GM21381 (cell line): Measurements from ENCODE around the gene SCUBE3.

Source experiments
- ATAC-seq: cut with Tn5 transposase; IDR thresholded peaks from one replicate; pipeline ENCODE4 v1.9.1; 2021; ENCODE audit warnings: mild to moderate bottlenecking, moderate library complexity; ENCODE audit not compliant: unreplicated experiment

The SCUBE3 gene

GRCh38 chr6:35209081-35209480 is 4.7 kb upstream of the SCUBE3 start:
- no peak for ATAC-seq

GRCh38 chr6:35209622-35210247 is 4.0 kb upstream of the SCUBE3 start:
- ATAC-seq, result no peak

- ATAC-seq, result no peak
These were observed 411 bp upstream of the SCUBE3 start for GRCh38 chr6:35213298-35213791.

- no peak for ATAC-seq
These were observed 1.3 kb downstream of the SCUBE3 start for GRCh38 chr6:35214869-35215664.

DNA sequence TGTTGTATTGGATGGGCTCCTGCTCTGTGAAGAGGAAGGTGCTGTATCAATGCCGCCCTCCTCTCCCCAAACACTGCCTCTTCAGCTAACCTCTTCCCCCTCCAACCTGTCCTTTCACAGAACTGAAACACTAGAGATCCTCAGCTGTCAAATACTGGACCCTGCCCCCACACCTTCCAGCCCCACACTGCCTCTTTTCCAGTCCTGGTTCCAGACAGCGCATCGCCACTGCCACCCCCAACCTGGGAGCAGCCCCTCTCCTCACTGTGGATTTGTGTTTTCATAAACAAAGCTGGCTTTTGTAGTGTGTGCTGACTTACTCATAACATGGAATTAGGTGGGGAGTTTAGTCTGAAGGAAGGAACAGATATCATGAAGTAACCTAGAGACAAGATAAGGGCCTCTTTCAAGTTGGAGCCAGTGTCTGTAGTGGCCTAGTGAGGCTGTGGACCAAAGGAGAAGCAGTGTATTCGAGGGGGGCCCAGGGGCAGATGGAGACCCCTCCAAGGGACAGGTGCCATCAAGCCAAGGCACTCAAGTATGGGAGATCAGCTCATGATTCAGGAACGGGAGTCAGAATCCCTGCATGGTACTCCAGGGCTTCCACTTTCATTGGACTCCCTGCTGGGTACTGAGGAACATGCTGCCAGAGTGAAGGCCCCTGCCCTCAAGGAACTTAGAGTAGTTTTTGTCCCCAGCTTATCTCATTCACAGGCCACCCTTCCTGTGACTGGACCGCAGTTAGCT is 2.1 kb downstream of the SCUBE3 start:
- no peak for ATAC-seq

- ATAC-seq, result no peak
These were observed 2.6 kb downstream of the SCUBE3 start for GRCh38 chr6:35216412-35216732.

DNA sequence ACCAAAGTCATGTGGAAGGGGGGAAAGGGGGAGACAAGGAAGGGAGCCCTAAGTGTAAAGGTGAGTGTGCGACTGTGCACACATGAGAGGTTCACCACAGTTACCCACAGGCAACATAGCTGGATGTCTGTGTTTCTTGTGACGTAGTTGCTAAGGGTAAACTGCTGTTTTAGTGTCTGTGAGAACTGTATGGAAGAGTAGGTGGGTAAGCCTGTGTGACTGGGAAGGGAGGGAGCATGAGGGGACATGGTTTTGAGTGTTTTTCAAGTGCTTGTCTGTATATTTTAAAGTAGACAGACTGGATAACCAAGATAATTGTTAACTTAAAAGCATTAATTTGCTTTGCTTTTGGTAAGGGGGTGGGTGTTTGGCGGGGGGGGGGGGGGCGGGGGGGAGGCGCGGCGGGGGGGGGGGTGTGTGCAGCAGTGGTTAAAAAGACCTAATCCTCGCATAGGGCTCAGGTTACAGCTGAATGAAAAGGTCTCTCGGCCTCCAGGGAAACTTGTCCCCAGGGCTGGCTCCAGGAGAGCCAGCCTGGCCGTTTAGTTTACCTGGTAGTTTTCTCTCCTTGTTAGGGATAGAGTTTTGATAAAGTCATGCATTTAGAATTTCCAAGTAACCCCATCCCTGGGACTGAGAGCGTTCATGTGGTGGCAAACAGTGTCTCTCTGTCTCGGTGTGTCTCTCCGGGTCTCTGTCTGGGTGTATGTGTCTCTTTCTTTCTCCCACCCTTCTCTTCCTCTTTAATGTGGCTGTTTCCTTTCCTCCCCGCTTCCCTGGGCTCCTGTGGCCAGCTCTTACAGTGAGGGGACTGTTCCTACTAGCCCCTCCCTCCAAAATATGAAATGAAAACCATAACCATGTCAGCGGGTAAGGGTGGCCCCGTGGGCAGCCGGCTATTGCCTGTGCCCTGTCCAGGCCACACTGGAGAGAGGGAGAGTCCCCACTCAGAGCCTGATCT is 3.4 kb downstream of the SCUBE3 start:
- no peak for ATAC-seq

DNA sequence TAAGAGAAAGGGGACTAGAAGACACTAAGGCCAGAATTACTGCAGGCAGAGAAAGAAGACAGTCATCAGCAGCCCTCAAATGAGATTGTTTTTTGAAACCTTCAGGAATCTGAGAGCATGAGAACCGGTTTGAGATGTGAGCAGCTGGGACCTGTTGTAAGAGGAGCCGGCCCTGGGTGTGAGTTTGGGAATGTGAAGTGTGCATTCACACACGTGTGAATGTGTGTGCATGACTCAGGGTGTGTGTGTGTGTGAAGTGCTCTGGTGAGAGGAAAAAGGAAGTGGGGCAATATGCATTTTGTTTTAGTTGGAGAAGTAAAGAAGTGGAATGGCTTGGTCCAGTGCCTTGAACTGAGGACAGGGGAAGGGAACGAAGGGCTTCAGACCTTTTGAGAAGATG is 4.3 kb downstream of the SCUBE3 start:
- no peak for ATAC-seq

DNA sequence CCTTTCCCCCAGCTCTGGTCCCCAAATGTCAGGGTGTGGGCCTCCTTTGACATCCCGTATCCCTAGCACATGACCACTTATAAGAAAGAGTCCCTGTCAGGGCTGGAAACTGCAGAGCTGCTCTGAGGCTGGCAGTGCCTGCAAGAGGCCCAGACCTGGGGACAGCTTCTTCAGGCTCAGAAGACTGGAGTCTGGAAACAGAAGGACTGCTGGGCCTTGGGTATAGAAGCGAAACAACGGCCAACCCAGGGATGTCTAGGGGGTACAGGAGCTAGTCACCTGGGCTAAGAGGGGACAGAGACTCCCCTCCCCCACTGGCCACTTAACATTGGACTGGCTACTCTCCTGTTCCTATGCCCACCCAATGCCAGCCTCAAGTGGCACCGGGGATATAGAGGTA is 4.7 kb downstream of the SCUBE3 start:
- ATAC-seq, result no peak

DNA sequence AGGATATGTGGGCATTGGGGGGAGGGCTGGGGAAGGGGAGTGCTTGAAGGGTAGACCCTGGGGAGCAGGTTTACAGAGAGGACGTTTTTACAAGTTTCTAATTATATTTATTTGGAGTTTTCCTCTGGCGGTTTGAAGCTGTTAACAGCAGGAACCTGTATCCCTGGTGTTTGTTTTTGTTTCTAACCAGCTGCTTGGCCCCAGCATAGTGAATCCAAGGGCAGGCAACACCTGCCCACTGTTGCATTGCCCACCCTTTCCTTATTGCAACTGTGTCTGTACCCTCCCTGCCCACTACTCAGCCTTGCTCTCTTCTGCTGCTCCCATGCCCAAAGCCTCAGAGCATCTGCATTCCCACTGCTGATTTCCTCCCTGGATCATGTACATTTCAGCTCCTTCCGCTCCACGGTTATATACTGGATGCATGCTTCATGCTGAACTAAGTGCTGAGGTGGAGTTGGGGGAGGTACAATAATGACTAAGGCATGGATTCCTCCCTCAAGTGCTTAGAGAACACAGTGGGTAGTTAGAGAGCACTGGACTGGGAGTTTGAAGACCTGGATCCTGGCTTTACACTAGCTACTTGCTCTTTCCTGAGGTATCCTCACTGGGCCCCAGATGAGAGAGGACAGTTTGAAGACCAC is 6.0 kb downstream of the SCUBE3 start:
- ATAC-seq, result no peak

DNA sequence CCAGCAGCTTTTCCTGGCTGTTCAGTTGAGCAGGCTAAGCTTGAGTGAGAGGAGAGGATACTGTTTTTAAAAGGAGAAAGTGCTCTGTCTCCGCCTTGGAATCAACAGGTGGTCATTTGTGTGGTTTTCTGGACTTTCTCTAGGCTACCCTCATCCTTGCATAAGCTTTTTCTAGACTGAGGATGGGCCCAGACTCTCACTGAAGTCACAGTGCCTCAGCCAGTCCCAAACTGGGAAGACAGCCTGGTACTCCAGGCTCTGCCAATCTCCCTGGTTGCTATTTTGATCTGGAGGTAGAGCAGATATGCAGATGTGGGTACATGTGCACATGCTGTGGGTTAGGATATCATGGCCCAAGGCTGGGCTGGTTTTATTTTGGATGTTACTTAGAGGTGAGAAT is 7.0 kb downstream of the SCUBE3 start:
- no peak for ATAC-seq

DNA sequence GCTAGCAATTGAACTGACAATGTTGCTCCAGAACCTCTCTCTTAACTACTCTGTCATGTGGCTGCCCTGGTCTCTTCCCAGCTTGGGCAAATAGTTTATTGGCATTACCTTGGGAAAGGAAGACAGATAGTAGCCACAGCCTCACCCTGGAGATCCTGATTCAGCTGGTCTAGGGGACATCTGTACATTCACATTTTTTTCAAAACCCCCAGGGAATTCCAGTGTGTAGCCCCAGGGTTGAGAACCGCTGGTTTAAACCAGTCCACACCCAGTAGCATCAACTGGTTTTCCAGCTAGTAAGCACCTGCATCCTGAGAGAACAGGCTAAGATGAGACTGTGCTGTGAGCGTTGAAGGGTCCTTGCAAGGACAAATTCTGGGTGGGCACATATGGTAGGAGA is 9.6 kb downstream of the SCUBE3 start:
- no peak for ATAC-seq

DNA sequence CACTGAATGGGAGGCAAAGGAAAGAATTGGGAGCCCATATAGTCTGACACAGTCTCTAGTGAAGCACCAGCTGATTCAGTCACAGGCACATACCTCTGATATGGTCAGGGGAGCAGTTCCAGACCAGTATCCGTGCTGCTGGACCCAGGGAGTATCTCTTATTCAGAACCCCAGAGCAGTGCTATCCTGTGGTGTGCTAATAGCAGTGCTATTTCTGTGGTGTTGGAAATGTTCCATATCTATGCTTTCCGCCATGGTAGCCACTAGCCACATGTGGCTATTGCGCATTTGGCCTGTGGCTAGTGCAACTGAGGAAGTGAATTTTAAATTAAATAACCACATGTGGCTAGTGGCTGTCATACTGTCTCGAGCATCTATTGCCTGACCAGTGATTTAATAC is 11.0 kb downstream of the SCUBE3 start:
- no peak for ATAC-seq

- no peak for ATAC-seq
These were observed 14.7 kb downstream of the SCUBE3 start for GRCh38 chr6:35228481-35228880.

GRCh38 chr6:35229304-35229703 is 15.5 kb downstream of the SCUBE3 start:
- no peak for ATAC-seq

- no peak for ATAC-seq
These were observed 16.7 kb downstream of the SCUBE3 start for GRCh38 chr6:35230498-35230897.

- ATAC-seq, result no peak
These were observed 17.2 kb downstream of the SCUBE3 start for GRCh38 chr6:35230950-35231349.

GRCh38 chr6:35231563-35231962 is 17.8 kb downstream of the SCUBE3 start:
- no peak for ATAC-seq

GRCh38 chr6:35234901-35235300 is 21.1 kb downstream of the SCUBE3 start:
- no peak for ATAC-seq

DNA sequence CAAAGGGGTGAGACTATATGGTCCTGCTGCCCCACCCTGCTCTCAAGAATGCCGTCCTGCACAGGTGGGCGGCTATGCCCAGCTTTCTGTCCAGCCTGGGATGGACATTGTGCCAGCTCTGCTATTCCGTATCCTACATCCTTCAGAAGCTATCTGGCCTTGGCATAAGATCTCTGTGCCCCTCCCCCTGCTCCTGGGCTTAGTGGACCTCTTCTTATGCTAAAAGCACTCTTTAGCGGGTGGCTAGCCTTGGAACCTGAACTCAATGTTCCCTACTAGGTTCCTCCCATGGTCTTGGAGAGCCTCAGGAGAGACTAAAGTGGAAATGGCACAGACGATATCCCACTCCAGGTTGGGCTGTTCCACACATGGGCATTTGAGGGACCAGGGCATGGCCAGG is 22.5 kb downstream of the SCUBE3 start:
- ATAC-seq, result no peak
